ENCODE results near the gene EMSY.

The EMSY gene

DNA sequence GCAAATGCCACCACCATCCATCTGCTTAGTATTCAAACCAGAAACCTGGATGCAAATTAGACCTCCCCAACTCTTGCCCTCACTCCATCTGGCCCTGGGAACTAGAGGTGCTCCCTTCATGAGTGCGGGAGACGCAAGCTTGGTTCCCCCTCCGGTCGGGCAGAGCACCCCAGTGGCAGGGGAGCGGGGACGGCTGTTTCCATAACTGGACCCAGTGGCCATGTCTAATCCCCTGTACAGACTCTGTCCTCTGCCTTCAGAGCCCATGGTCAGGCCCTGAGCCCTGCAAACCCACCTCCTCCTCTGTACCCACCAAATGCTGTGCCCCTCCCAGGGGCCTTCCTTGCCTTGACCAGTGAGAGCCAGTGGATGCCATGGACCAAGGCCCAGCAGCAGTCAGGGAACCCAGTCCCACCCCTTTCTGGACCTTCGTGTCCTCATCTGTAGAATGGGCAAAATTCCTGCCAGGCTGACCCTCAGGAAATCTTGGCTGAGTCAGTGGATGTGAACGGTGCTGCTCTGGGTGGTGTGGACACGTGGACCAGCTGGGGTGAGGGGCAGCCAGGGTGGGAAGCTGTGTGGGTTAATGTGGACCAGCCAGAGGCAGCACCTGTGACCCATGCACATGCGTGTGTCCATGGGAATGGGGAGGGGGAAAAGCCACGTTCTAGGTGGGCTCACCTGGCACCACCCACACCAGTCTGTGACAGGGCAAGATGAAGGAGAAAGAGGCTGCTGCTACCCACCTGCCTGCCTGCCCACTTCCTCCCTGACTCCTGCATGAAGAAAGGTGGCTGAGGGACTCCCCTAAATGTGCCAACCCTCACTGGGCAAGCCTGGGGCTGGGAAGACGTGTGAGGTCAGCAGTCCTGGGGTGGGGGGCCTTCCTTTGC, 153.0 kb downstream of the EMSY start:
- DNase-seq (ENCODE audit: low read depth in 2 of 2), result no peak

DNA sequence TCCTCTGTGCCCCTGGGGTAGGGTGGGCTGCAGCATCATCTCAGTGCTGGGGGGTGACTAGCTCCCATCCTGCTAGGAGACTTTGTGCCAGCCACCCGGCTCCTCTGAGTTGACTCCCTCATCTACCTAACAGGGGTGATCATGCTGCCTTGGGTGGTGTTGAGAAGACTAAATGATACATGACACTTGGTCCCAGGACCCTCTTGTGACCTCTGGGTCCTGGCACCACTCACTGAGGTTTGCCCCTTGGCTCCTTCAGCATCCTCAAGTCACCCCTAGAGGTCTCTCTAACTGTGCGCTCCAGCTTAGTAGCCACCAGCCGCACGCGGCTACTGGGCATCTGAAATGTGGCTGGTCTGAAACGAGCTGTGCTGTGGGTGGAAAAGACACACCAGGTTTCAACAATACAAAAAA, 153.6 kb downstream of the EMSY start:
- DNase-seq (ENCODE audit: low read depth in 2 of 2), result peak; percentile 15 to 23

- DNase-seq (ENCODE audit: low read depth in 2 of 2), result no peak
These were observed 154.5 kb downstream of the EMSY start for GRCh38 chr11:76599041-76600013.

- no peak for DNase-seq (ENCODE audit: low read depth in 2 of 2)
These were observed 155.4 kb downstream of the EMSY start for GRCh38 chr11:76600124-76600655.

GRCh38 chr11:76601272-76601671, 156.5 kb downstream of the EMSY start:
- no peak for DNase-seq (ENCODE audit: low read depth in 2 of 2)

DNA sequence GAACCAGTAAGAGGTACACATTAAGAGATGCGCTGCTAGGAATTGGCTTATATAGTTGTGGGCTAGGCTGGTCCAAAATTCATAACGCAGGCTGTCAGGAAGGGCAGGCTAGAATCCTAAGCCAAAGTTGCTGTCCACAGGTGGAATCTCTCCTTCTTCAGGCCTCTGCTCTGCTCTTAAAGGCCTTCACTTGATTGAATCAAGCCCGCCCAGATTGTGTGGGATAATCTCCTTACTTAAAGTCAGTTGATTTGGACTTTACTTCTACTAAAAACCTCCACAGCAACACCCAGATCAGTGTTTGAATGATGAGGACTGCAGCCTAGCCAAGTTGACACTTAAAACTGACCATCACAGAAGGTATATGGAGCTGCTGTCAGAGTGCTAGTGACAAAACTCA, 156.9 kb downstream of the EMSY start:
- DNase-seq (ENCODE audit: low read depth in 2 of 2), result no peak

- DNase-seq (ENCODE audit: low read depth in 2 of 2), result no peak
These were observed 157.6 kb downstream of the EMSY start for GRCh38 chr11:76602431-76602861.
